Body of pancreas (tissue), 4 donors: ENCODE results near the gene TTC13.

ENCODE experiments used
- CTCF ChIP-seq, 7 experiments: fragments of 450-650 bp in 4 of 7; fragments of 200-600 bp in 3 of 7; sonication (generic) in 3 of 7; IDR thresholded peaks; one replicate each; pipeline ENCODE4 v1.5.1; 2016 to 2019; ENCODE audit warnings: antibody characterized with exemption in 7 of 7
- POLR2A ChIP-seq, 3 donors: fragments of 450-650 bp; IDR thresholded peaks; one replicate each; pipeline ENCODE4 v1.6.1; 2016; ENCODE audit warnings: antibody characterized with exemption in 3 of 3, mild to moderate bottlenecking in 2 of 3

- no peak for TF ChIP-seq CTCF (IDR thresholded peaks at IDR 0.05)
- TF ChIP-seq POLR2A (IDR thresholded peaks at IDR 0.05), result no peak
These were observed 117.2 kb downstream of the TTC13 start for GRCh38 chr1:230861489-230861888.
